HEK293 (cell line): Measurements from ENCODE around the gene TMED9.

Source experiments
- CTCF ChIP-seq: fragments of 450-650 bp; formaldehyde crosslinking; IDR thresholded peaks from 2 replicates; pipeline ENCODE4 v1.5.1; 2016; ENCODE audit warnings: missing biosample characterization, missing genetic modification characterization
- HIC1 ChIP-seq: fragments of 450-650 bp; formaldehyde crosslinking; IDR thresholded peaks from 2 replicates; pipeline ENCODE4 v1.5.1; 2016; ENCODE audit warnings: missing biosample characterization, missing genetic modification characterization
- INSM2 ChIP-seq: fragments of 450-650 bp; formaldehyde crosslinking; IDR thresholded peaks from 2 replicates; pipeline ENCODE4 v1.5.1; 2016; ENCODE audit warnings: missing biosample characterization, missing genetic modification characterization
- MEIS1 ChIP-seq: sonication (generic); formaldehyde crosslinking; IDR thresholded peaks from 2 replicates; pipeline ENCODE4 v1.8.1; 2022; ENCODE audit warnings: missing genetic modification reagents, mild to moderate bottlenecking, borderline replicate concordance
- WT1 ChIP-seq: fragments of 450-650 bp; formaldehyde crosslinking; IDR thresholded peaks from 2 replicates; pipeline ENCODE4 v1.5.1; 2016; ENCODE audit warnings: missing biosample characterization, missing genetic modification characterization
- YY1 ChIP-seq: fragments of 450-650 bp; formaldehyde crosslinking; IDR thresholded peaks from 2 replicates; pipeline ENCODE4 v1.5.1; 2018; ENCODE audit warnings: missing biosample characterization, missing genetic modification characterization
- ZBTB48 ChIP-seq: fragments of 450-650 bp; formaldehyde crosslinking; IDR thresholded peaks from 2 replicates; pipeline ENCODE4 v1.5.1; 2016; ENCODE audit warnings: missing biosample characterization, missing genetic modification characterization
- ZNF18 ChIP-seq: fragments of 450-650 bp; formaldehyde crosslinking; IDR thresholded peaks from 2 replicates; pipeline ENCODE4 v1.5.1; 2016; ENCODE audit warnings: missing biosample characterization, missing genetic modification characterization
- ZNF24 ChIP-seq: fragments of 450-650 bp; formaldehyde crosslinking; IDR thresholded peaks from 2 replicates; pipeline ENCODE4 v1.5.1; 2016; ENCODE audit warnings: missing biosample characterization, missing genetic modification characterization
- ZNF324 ChIP-seq: fragments of 450-650 bp; formaldehyde crosslinking; IDR thresholded peaks from 2 replicates; pipeline ENCODE4 v1.5.1; 2016; ENCODE audit warnings: missing biosample characterization, missing genetic modification characterization

- TF ChIP-seq HIC1 (no peak), CTCF (tag by site-specific recombination) (no peak), ZNF18 (no peak), INSM2 (tag by site-specific recombination) (no peak), ZNF24 (tag by site-specific recombination) (no peak), MEIS1 (no peak), YY1 (tag by site-specific recombination) (no peak), WT1 (tag by site-specific recombination) (no peak), ZBTB48 (tag by site-specific recombination) (no peak), ZNF324 (tag by site-specific recombination) (no peak)
These were observed 15.8 kb upstream of the TMED9 start for GRCh38 chr5:177576169-177576568.
